Activated CD4-positive, alpha-beta T cell treated with anti-CD3 and anti-CD28 coated beads, Interleukin-2, amount 10 ng/mL, durations not matched to agents 7 days and 5 days (primary cell): ENCODE results near the gene NR0B1. TPM values are rescaled to one million over a fixed set of nuclear protein-coding genes. Genes with fewer than 3 reads are reported as not detected.

Source experiments
- CTCF ChIA-PET: fragments of 350-600 bp; sonication (Branson Sonifier 250); formaldehyde crosslinking; loops from one replicate; lab custom pipeline; 2021; ENCODE audit warnings: antibody characterized with exemption; lab: Charles Lee
- POLR2A ChIA-PET: fragments of 350-600 bp; sonication (Branson Sonifier 250); formaldehyde crosslinking; loops from one replicate; lab custom pipeline; 2021; ENCODE audit warnings: antibody characterized with exemption; lab: Charles Lee
- DNase-seq: peaks from one replicate; pipeline ENCODE4 v3.0.0-alpha.2; 2020
- H3K27ac Mint-ChIP-seq: one replicate; pipeline ENCODE4 v1.8.0; 2021; ENCODE audit warnings: mild to moderate bottlenecking, moderate library complexity, mixed read lengths
- H3K27me3 Mint-ChIP-seq: one replicate; pipeline ENCODE4 v1.8.0; 2021; ENCODE audit warnings: mixed read lengths
- H3K36me3 Mint-ChIP-seq: one replicate; pipeline ENCODE4 v1.8.0; 2021; ENCODE audit warnings: low read depth, mixed read lengths
- H3K4me1 Mint-ChIP-seq: one replicate; pipeline ENCODE4 v1.8.0; 2021; ENCODE audit warnings: mixed read lengths
- H3K4me3 Mint-ChIP-seq: one replicate; pipeline ENCODE4 v1.8.0; 2021; ENCODE audit warnings: mild to moderate bottlenecking, moderate library complexity, mixed read lengths
- H3K9me3 Mint-ChIP-seq: one replicate; pipeline ENCODE4 v1.8.0; 2021; ENCODE audit warnings: mixed read lengths
- total RNA-seq, 2 experiments: library from RNA; stranded (reverse); gene quantifications; one replicate each; pipeline ENCODE4 v1.2.3, GENCODE V29; 2021

The NR0B1 gene, protein sequence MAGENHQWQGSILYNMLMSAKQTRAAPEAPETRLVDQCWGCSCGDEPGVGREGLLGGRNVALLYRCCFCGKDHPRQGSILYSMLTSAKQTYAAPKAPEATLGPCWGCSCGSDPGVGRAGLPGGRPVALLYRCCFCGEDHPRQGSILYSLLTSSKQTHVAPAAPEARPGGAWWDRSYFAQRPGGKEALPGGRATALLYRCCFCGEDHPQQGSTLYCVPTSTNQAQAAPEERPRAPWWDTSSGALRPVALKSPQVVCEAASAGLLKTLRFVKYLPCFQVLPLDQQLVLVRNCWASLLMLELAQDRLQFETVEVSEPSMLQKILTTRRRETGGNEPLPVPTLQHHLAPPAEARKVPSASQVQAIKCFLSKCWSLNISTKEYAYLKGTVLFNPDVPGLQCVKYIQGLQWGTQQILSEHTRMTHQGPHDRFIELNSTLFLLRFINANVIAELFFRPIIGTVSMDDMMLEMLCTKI
- not detected for total RNA-seq

- POLR2A ChIA-PET, result no interaction called here
- Mint-ChIP-seq H3K27me3 (peaks cover 18% of the 10 kb centered on the region), H3K4me3 (no peak within 1 kb of the TSS), H3K36me3 (no peaks in the 10 kb centered on the region), H3K9me3 (no peaks in the 10 kb centered on the region), H3K4me1 (no peaks in the 10 kb centered on the region), H3K27ac (no peak within 1 kb of the TSS)
- CTCF ChIA-PET, result no interaction called here
- DNase-seq, result no peak
Measured at GRCh38 chrX:30309139-30309571, at the start of gene NR0B1. Gene NR0B1, minus strand, starts transcription at chrX:30309390. Its CDS starts 27 bp downstream, at chrX:30309363.

GRCh38 chrX:30349946-30350345 lies 40.8 kb upstream of the NR0B1 start:
- H3K27me3 Mint-ChIP-seq, result no peaks in the 10 kb centered on the region
- H3K36me3 Mint-ChIP-seq, result no peaks in the 10 kb centered on the region
- DNase-seq, result no peak
- no peak overlapping the region for H3K27ac Mint-ChIP-seq
- no peaks in the 10 kb centered on the region for H3K4me1 Mint-ChIP-seq
- POLR2A ChIA-PET, result no interaction called here
- CTCF ChIA-PET, result no interaction called here
- H3K9me3 Mint-ChIP-seq, result peaks cover 5% of the 10 kb centered on the region
- no peak overlapping the region for H3K4me3 Mint-ChIP-seq

GRCh38 chrX:30343206-30343605 lies 34.0 kb upstream of the NR0B1 start:
- CTCF ChIA-PET, result no interaction called here
- Mint-ChIP-seq H3K27ac (no peak overlapping the region), H3K36me3 (no peaks in the 10 kb centered on the region), H3K4me1 (no peaks in the 10 kb centered on the region), H3K4me3 (no peak overlapping the region), H3K9me3 (no peaks in the 10 kb centered on the region), H3K27me3 (no peaks in the 10 kb centered on the region)
- POLR2A ChIA-PET, result no interaction called here
- no peak for DNase-seq

- POLR2A ChIA-PET, result no interaction called here
Measured at GRCh38 chrX:30340753-30341152, 31.6 kb upstream of the NR0B1 start.

DNA sequence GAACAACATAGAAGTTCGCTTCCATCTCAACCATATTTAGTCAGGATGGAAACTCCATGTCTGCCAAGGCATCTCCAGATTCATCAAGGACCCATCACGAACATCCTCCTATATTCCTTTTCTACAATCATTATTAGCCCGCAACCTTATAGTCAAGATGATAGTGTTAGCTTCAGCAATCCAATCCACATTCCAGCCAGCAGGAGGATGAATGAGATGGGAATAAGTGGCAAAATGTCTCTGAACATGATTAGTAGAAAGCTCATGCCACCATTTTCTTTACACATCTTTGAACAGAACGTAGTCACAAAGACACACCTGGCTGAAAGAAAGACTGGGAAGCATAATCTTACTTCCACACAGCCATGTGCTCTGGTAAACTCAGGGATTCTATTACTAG lies 18.6 kb upstream of the NR0B1 start:
- Mint-ChIP-seq H3K27ac (no peak overlapping the region), H3K36me3 (no peaks in the 10 kb centered on the region), H3K27me3 (no peaks in the 10 kb centered on the region), H3K9me3 (no peaks in the 10 kb centered on the region), H3K4me3 (no peak overlapping the region), H3K4me1 (no peaks in the 10 kb centered on the region)
- ChIA-PET POLR2A (no interaction called here), CTCF (interaction anchor here (1.5 kb wide), 1 partner anchor 14 kb away, joined by 3 read pairs; no protein-coding TSS in a partner anchor)
- no peak for DNase-seq

More at GRCh38 chrX:30340753-30341152, 31.6 kb upstream of the NR0B1 start:
- Mint-ChIP-seq H3K27ac (no peak overlapping the region), H3K4me3 (no peak overlapping the region), H3K36me3 (no peaks in the 10 kb centered on the region), H3K4me1 (no peaks in the 10 kb centered on the region), H3K27me3 (no peaks in the 10 kb centered on the region), H3K9me3 (no peaks in the 10 kb centered on the region)
- DNase-seq, result no peak
- CTCF ChIA-PET, result no interaction called here

- Mint-ChIP-seq H3K36me3 (no peaks in the 10 kb centered on the region), H3K27ac (no peak overlapping the region), H3K27me3 (peaks cover 2% of the 10 kb centered on the region), H3K4me1 (no peaks in the 10 kb centered on the region), H3K9me3 (no peaks in the 10 kb centered on the region), H3K4me3 (no peak overlapping the region)
- ChIA-PET POLR2A (no interaction called here), CTCF (no interaction called here)
- DNase-seq, result no peak
Measured at GRCh38 chrX:30317308-30317707, 8.1 kb upstream of the NR0B1 start.

- H3K9me3 Mint-ChIP-seq, result no peaks in the 10 kb centered on the region
- no peak for DNase-seq
- no peaks in the 10 kb centered on the region for H3K4me1 Mint-ChIP-seq
- H3K36me3 Mint-ChIP-seq, result no peaks in the 10 kb centered on the region
- CTCF ChIA-PET, result interaction anchor here (0.9 kb wide), 1 partner anchor 14 kb away, joined by 3 read pairs; no protein-coding TSS in a partner anchor
- no peak overlapping the region for H3K4me3 Mint-ChIP-seq
- H3K27me3 Mint-ChIP-seq, result peaks cover 14% of the 10 kb centered on the region
- POLR2A ChIA-PET, result no interaction called here
- no peak overlapping the region for H3K27ac Mint-ChIP-seq
Measured at GRCh38 chrX:30313322-30313721, 4.1 kb upstream of the NR0B1 start.

DNA sequence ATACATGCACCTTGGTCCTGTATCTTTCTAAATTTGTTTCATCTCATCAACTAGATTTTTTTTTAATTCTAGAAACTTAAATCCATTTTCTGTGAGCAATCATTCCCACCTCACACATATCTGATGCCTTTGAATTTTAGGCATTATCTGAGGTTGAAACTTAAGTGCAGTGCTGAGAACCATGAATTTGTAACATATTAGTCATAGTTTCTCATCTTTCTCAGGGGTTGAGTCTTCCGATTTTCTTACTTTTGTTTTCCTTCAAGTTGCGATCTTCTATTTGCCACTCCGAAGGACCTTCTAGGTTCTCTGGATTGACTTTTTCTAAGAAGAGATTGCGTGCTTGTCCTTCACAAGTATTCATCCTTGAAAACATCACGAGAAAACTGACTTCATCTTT lies 3.7 kb upstream of the NR0B1 start:
- Mint-ChIP-seq H3K27ac (no peak overlapping the region), H3K4me1 (no peaks in the 10 kb centered on the region), H3K27me3 (peaks cover 16% of the 10 kb centered on the region), H3K36me3 (no peaks in the 10 kb centered on the region), H3K4me3 (no peak overlapping the region), H3K9me3 (no peaks in the 10 kb centered on the region)
- ChIA-PET CTCF (no interaction called here), POLR2A (no interaction called here)
- DNase-seq, result no peak

GRCh38 chrX:30310429-30311206 lies 1.4 kb upstream of the NR0B1 start:
- no peak overlapping the region for H3K27ac Mint-ChIP-seq
- no peaks in the 10 kb centered on the region for H3K9me3 Mint-ChIP-seq
- no peak for DNase-seq
- ChIA-PET CTCF (no interaction called here), POLR2A (no interaction called here)
- H3K36me3 Mint-ChIP-seq, result no peaks in the 10 kb centered on the region
- H3K4me3 Mint-ChIP-seq, result no peak overlapping the region
- no peaks in the 10 kb centered on the region for H3K4me1 Mint-ChIP-seq
- H3K27me3 Mint-ChIP-seq, result peaks cover 19% of the 10 kb centered on the region

DNA sequence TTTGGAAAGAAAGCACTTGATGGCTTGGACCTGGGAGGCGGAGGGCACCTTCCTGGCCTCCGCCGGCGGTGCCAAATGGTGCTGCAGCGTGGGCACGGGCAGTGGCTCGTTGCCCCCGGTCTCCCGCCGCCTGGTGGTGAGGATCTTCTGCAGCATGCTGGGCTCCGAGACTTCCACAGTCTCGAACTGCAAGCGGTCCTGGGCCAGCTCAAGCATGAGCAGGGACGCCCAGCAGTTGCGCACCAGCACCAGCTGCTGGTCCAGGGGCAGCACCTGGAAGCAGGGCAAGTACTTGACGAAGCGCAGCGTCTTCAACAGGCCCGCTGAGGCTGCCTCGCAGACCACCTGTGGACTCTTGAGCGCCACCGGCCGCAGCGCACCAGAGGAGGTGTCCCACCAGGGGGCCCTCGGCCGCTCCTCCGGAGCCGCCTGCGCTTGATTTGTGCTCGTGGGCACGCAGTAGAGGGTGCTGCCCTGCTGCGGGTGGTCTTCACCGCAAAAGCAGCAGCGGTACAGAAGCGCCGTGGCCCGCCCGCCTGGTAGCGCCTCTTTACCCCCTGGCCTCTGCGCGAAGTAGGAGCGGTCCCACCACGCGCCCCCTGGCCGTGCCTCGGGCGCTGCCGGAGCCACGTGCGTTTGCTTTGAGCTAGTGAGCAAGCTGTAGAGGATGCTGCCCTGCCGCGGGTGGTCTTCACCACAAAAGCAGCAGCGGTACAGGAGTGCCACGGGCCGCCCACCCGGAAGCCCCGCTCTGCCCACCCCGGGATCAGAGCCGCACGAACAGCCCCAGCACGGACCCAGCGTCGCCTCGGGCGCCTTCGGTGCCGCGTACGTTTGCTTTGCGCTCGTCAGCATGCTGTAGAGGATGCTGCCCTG lies 689 bp downstream of the NR0B1 start:
- ChIA-PET POLR2A (no interaction called here), CTCF (no interaction called here)
- no peak overlapping the region for H3K4me3 Mint-ChIP-seq
- H3K27ac Mint-ChIP-seq, result no peak overlapping the region
- H3K36me3 Mint-ChIP-seq, result no peaks in the 10 kb centered on the region
- H3K9me3 Mint-ChIP-seq, result no peaks in the 10 kb centered on the region
- peaks cover 18% of the 10 kb centered on the region for H3K27me3 Mint-ChIP-seq
- no peak for DNase-seq
- H3K4me1 Mint-ChIP-seq, result no peaks in the 10 kb centered on the region

- CTCF ChIA-PET, result no interaction called here
- no peaks in the 10 kb centered on the region for H3K36me3 Mint-ChIP-seq
- no peaks in the 10 kb centered on the region for H3K9me3 Mint-ChIP-seq
- POLR2A ChIA-PET, result no interaction called here
- no peak for DNase-seq
- H3K4me1 Mint-ChIP-seq, result no peaks in the 10 kb centered on the region
- H3K27me3 Mint-ChIP-seq, result peaks cover 19% of the 10 kb centered on the region
- H3K4me3 Mint-ChIP-seq, result no peak overlapping the region
- no peak overlapping the region for H3K27ac Mint-ChIP-seq
Measured at GRCh38 chrX:30307466-30307865, 1.7 kb downstream of the NR0B1 start.

- Mint-ChIP-seq H3K36me3 (no peaks in the 10 kb centered on the region), H3K9me3 (no peaks in the 10 kb centered on the region), H3K27me3 (peaks cover 16% of the 10 kb centered on the region), H3K27ac (no peak overlapping the region), H3K4me3 (no peak overlapping the region), H3K4me1 (no peaks in the 10 kb centered on the region)
- ChIA-PET POLR2A (no interaction called here), CTCF (no interaction called here)
- DNase-seq, result no peak
Measured at GRCh38 chrX:30304866-30305265, 4.3 kb downstream of the NR0B1 start.
